GM18867 (cell line): ENCODE results near the gene RNF17.

Experiments
- ATAC-seq: cut with Tn5 transposase; IDR thresholded peaks from one replicate; pipeline ENCODE4 v1.9.1; 2021; ENCODE audit warnings: mild to moderate bottlenecking, moderate library complexity; ENCODE audit not compliant: unreplicated experiment

RNF17 gene, protein sequence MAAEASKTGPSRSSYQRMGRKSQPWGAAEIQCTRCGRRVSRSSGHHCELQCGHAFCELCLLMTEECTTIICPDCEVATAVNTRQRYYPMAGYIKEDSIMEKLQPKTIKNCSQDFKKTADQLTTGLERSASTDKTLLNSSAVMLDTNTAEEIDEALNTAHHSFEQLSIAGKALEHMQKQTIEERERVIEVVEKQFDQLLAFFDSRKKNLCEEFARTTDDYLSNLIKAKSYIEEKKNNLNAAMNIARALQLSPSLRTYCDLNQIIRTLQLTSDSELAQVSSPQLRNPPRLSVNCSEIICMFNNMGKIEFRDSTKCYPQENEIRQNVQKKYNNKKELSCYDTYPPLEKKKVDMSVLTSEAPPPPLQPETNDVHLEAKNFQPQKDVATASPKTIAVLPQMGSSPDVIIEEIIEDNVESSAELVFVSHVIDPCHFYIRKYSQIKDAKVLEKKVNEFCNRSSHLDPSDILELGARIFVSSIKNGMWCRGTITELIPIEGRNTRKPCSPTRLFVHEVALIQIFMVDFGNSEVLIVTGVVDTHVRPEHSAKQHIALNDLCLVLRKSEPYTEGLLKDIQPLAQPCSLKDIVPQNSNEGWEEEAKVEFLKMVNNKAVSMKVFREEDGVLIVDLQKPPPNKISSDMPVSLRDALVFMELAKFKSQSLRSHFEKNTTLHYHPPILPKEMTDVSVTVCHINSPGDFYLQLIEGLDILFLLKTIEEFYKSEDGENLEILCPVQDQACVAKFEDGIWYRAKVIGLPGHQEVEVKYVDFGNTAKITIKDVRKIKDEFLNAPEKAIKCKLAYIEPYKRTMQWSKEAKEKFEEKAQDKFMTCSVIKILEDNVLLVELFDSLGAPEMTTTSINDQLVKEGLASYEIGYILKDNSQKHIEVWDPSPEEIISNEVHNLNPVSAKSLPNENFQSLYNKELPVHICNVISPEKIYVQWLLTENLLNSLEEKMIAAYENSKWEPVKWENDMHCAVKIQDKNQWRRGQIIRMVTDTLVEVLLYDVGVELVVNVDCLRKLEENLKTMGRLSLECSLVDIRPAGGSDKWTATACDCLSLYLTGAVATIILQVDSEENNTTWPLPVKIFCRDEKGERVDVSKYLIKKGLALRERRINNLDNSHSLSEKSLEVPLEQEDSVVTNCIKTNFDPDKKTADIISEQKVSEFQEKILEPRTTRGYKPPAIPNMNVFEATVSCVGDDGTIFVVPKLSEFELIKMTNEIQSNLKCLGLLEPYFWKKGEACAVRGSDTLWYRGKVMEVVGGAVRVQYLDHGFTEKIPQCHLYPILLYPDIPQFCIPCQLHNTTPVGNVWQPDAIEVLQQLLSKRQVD (N-terminal part only)

DNA sequence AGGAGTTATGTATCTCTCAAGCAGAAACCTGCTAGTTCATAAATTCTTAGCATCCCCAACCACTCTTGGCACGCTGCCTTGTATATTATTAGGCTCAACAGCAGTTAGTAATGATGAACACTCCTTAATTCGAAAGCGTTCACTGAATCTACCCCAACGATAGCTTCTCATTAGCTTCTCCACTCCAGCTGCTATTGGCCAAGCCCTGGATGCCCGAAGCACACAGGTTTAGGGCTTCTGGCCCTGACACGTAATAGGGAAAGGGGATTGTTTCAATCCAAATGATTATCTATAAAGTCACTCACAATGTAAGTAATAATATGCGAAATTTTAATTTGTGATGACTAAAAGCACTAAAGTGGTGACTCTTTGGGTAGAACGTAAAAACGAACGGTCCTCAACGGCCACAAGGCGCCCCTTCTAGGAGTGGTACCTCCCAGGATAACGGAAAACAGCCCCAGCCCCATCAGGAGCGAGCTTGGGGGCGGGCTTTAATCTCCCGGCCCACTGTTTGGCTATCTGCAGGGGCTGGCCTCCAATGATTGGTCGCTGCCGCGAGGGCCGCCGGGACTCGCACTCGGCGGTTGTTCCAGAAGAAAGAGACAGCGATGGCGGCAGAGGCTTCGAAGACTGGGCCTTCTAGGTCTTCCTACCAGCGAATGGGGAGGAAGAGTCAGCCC is at the start of gene RNF17:
TSS of gene RNF17 (plus strand) at position 574 of the 680 bp plus-strand sequence. CDS start at position 609, 35 bp downstream.
- no peak for ATAC-seq

- no peak for ATAC-seq
Measured at GRCh38 chr13:24716011-24716410, 48.0 kb upstream of the RNF17 start.

DNA sequence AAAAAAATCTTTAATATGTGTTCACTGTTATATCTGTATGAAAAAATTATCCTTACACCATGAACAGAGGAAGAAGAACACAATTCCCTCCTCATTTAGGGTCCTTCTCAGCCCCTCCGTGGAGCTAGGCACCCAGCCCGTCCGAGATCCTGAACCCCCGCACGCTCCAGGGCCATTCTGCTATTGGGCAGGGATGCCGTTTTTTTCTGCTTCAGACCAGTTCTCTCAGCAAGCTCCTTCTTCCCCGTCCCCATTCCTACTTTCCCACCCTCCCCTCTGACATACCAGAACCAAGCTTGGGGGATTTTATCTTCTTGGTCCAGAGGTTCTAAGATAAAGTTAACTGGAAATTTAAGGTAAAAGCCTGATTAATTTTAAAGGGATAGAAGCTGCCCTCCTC is 47.5 kb upstream of the RNF17 start:
- no peak for ATAC-seq

- no peak for ATAC-seq
Measured at GRCh38 chr13:24717217-24717616, 46.8 kb upstream of the RNF17 start.

GRCh38 chr13:24718192-24718965 is 45.6 kb upstream of the RNF17 start:
- no peak for ATAC-seq

GRCh38 chr13:24719139-24719538 is 44.8 kb upstream of the RNF17 start:
- no peak for ATAC-seq

DNA sequence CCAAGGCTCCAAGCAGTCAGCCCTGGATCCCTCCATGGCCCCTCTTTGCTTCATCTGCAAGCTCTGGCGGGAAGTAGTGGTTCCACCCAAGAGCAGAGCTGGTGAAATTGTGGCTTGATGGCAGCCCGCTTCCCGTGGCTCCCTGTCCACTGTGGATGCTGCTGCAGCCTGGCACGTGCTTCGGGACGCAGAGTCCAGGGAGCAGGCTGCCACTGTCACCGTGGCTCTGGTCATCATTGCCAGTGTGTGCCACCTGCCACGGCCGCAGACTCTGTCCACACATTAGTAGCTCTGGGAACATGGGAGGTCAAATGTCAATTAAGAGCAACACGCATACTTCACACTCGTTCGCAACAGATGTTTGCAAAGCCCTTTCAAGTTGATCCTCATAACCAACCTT is 40.8 kb upstream of the RNF17 start:
- no peak for ATAC-seq

GRCh38 chr13:24724714-24725113 is 39.3 kb upstream of the RNF17 start:
- ATAC-seq: no peak

- ATAC-seq: no peak
Measured at GRCh38 chr13:24725379-24725778, 38.6 kb upstream of the RNF17 start.

- ATAC-seq: peak; percentile 72
Measured at GRCh38 chr13:24727731-24728601, 36.0 kb upstream of the RNF17 start.

GRCh38 chr13:24730873-24731567 is 32.9 kb upstream of the RNF17 start:
- ATAC-seq: peak; percentile 79

DNA sequence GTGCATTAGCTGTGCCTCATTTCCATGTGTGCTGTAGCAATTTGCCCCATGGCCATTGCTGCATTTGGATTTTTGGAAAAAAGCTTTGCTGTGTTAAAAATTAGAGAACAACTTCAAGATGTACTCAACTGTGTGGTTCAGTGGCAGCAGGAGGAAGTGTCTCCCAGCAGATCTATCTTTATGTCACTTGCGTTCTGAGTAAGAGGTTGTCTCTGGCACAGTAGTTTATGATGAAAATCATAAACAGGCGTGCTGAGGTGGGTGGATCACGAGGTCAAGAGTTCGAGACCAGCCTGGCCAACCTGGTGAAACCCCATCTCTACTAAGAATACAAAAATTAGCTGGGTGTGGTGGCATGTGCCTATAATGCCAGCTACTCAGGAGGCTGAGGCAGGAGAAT is 29.0 kb upstream of the RNF17 start:
- ATAC-seq: no peak

GRCh38 chr13:24737042-24737441 is 26.9 kb upstream of the RNF17 start:
- no peak for ATAC-seq

DNA sequence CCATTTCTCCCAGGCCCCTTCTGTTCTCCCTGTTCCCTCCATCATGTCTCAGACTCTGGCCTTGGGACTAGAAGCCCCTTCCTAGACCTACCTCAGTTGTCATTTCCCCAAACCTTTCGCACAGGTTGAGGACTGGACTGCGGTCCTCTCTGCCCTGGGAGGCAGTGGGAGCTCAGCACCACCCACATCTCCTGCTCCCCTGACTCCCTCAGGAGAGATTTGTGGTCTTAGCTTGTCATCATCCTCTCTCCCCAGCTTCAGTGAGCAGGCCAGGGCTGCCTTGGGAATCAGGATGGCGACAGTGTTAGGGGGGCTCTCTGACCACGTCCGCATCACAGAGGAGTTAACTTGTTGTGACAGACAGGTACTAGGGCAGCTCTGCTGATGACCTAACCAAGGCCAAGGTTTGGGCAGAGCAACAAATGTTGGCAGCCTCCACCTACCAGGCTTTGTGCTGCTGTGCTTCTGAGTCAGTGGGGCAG is 25.6 kb upstream of the RNF17 start:
- no peak for ATAC-seq

GRCh38 chr13:24740014-24740890 is 23.7 kb upstream of the RNF17 start:
- ATAC-seq: no peak

DNA sequence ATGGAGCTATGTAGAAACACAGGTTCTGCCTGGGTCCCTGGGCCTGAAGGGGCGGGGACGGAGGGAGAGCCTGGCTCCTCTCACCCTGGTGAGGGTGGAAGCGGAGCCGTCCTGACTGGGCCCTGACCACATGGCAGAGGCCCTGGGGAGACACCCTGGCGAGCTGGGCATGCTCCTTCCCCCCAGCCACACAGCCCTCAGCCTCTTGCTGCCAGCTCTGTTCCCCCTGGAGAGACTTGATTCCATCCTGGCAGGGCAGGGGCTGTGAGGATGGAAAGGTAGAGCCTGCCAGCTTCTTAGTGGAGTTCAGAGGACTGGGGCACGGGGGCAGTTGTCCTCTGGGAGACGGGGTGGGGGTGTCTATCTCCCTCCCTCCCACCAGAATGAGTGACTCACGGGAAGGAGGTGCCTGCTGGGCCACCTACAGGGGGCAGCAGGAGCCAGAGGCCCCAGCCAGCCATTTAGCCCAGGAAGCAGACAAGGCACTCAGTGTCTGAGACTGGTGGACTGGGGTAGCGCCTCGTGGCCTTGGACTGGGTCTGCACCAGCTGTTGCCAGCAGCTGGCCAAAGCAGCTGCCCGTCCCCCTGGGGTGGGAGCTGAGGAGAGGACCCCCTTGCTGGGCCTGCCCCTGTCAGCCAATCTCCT is 22.8 kb upstream of the RNF17 start:
- no peak for ATAC-seq
